GM19351 (cell line): ENCODE measurements around the gene GRAMD1A.
"Not testable (repeated sequence)": the region's sequence is repeated elsewhere in the genome, so short reads cannot be mapped to it uniquely, and the experiment has no call there.

ENCODE experiments used
- ATAC-seq: cut with Tn5 transposase; IDR thresholded peaks from one replicate; pipeline ENCODE4 v1.9.1; 2021; ENCODE audit warnings: mild to moderate bottlenecking, moderate library complexity; ENCODE audit not compliant: unreplicated experiment

GRAMD1A gene

GRCh38 chr19:35000647-35001501 is 751 bp downstream of the GRAMD1A start:
- no peak for ATAC-seq

GRCh38 chr19:35002037-35002535 is 2.0 kb downstream of the GRAMD1A start:
- ATAC-seq = no peak

GRCh38 chr19:35004517-35005255 is 4.6 kb downstream of the GRAMD1A start:
- no peak for ATAC-seq

- no peak for ATAC-seq
Measured at GRCh38 chr19:35005256-35005977, 5.3 kb downstream of the GRAMD1A start.

DNA sequence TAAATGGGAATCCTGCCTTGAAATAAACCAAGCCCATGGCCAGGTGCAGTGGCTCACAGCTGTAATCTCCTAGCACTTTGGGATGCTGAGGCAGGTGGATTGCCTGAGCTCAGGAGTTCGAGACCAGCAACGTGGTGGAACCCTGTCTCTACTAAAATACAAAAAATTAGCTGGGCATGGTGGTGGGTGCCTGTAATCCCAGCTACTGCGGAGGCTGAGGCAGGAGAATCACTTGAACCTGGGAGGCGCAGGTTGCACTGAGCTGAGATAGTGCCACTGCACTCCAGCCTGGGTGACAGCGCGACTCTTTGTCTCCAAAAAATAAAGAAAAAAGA is 5.9 kb downstream of the GRAMD1A start:
- not testable (repeated sequence) for ATAC-seq

DNA sequence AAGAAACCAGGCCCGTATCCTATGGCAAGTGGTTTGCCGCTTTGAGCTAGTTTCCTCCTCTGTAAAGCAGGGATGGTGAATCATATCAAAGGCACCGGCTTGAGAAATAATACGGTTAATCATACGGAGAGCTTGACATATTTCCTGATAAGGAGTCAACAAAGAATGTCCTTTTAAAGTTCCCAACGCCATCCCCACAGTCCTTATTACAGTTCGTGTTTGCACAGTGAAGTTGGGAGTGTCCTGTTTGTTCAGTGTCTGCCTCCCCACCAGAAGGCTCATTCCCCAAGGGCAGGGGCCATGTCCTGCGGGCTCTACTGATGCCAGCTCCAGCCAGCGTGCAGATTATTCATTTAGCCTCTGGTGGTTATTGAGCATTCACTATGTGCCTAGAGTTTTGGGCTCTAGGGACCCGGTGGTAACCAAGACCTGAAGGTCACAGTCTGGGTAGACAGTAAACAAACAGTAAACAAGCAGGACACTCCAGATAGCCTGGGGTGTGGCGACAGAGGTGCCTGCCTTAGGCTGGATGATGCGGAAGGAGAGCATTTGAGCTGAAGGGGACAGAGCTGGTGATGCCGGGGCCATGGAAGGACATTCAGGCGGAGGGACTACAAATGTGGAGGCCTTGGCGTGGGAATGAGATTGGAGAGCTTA is 6.3 kb downstream of the GRAMD1A start:
- no peak for ATAC-seq

DNA sequence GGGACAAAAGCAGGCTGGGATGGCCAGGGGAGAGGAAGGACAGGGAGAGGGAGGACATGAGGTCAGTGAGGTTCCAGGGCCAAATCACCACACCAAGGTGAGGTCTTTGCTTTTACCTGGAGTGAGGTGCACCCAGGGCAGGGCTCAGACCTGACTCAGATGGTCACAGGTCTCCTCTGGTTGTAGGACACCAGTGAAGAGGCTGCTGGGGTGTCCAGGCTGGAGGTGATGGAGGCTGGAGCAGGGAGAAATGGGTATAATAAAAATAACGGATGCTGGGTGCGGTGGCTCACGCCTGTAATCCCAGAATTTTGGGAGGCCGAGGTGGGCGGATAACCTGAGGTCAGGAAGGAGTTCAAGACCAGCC is 6.9 kb downstream of the GRAMD1A start:
- no peak for ATAC-seq

DNA sequence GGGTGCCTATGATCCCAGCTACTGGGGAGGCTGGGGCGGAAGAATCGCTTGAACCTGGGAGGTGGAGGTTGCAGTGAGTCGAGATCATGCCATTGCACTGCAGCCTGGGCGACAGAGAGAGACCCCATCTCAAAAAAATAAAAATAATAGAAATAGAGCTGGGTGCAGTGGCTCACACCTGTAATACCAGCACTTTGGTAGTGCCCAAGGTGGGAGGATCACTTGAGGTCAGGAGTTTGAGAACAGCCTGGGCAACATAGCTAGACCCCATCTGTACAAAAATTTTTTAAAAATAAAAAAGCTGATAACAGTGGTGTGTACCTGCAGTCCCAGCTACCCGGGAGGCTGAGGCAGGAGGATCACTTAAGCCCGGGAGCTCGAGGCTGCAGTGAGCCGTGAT is 7.3 kb downstream of the GRAMD1A start:
- not testable (repeated sequence) for ATAC-seq

- no peak for ATAC-seq
Measured at GRCh38 chr19:35008891-35009341, 8.8 kb downstream of the GRAMD1A start.

DNA sequence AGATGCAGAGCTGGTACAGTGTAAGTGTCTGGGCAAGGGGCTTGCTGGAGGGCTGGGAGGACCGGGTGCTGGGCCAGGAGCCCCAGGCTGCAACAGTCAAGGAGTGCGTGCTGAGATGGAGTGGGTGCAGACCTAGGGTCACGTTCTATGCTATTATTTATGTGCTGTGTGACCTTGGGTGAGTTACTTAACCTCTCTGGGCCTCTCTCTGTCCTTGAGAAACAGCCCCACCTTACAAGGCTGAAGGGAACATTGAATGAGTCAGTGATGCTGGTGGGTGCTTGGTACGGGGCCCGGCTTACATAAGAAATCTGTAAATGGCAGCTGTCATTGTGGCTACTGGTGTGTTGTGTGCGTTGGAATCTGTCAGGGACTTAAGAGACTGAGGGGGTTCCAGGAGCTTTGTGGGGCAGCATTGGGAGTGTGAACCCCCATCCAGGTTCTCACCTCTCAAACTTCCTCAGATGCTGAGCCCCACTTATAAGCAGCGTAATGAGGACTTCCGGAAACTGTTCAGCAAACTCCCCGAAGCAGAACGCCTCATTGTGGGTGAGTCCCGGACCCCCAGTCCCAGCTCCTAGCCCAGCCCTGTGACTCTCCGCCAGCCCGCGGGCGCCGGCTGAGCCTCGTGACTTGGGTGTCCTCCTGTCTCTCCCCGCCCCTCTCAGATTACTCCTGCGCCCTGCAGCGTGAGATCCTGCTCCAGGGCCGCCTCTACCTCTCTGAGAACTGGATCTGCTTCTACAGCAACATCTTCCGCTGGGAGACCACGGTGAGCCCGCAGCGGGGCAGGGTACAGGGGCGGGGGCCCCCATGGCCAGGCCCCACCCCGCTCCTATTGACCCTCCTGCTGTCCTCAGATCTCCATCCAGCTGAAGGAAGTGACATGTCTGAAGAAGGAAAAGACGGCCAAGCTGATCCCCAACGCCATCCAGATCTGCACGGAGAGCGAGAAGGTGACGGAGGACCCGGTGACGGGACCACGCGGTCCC is 9.6 kb downstream of the GRAMD1A start:
- no peak for ATAC-seq

DNA sequence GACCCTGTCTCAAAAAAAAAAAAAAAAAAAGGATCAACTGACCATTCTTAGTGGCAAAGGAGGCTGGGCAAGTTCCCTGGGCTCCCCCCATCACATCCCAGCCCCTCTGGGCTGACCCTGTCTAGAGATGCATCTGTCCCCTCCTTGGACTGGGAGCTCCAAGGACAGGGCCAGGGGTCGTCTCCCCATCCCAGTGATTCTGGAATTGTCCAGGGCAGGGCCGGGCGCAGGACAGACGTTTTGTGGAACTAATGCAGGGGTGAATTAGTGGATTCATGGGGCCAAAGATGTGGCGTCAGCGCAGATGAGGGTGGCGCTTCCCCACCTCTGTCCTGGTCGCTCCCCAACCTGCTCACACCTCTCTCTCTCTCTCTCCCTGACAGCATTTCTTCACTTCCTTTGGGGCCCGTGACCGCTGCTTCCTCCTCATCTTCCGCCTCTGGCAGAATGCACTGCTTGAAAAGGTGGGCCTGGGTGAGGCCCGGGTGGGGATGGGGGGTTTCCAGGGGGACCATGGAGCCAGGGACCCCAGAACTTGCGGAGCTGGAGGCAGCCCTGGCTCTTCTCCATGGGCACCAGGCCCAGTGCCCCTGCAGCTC is 11.1 kb downstream of the GRAMD1A start:
- ATAC-seq = no peak

DNA sequence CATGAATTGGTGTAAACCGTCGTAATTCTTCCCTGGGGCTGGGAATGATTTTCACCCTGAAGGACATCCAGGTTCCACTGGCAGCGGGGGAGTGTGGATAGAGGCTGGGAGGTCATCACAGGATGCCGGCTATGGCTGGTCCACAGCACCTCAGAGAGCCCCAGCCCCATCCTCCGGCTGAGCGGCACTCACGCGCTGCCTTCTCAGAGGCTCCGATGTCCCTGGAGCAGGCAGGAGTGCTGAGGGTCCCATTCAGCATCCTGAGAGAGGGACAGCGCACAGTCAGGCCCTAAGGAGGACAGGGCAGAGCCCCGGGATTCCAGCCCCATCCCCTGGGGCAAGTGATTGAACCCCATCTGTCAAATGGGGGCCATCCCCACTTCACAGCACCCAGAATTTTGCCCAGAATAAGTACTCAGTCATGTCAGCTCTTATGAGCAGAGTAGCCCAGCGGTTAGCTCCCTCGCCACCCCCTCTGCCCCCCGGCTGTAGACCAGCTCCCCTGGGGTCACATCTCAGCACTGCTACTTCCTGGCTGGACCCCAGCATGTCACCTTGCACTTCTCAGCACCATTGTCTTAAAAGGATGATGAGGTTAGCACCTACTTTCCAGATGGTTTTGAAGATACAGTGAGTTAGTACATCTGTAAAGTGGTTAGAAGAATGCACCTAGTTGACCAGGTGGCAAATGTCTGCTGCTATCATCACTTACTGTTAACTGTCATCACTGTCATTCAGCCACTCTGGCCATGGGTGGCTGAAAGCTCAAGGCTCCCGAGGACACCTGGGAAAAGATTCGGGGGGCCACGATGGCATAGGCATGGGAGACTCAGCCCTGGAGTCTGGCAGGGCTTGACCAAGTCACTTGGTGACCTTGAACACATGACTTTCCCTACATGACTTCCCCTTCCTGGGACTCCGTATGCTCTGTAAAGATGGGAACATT is 11.9 kb downstream of the GRAMD1A start:
- no peak for ATAC-seq

DNA sequence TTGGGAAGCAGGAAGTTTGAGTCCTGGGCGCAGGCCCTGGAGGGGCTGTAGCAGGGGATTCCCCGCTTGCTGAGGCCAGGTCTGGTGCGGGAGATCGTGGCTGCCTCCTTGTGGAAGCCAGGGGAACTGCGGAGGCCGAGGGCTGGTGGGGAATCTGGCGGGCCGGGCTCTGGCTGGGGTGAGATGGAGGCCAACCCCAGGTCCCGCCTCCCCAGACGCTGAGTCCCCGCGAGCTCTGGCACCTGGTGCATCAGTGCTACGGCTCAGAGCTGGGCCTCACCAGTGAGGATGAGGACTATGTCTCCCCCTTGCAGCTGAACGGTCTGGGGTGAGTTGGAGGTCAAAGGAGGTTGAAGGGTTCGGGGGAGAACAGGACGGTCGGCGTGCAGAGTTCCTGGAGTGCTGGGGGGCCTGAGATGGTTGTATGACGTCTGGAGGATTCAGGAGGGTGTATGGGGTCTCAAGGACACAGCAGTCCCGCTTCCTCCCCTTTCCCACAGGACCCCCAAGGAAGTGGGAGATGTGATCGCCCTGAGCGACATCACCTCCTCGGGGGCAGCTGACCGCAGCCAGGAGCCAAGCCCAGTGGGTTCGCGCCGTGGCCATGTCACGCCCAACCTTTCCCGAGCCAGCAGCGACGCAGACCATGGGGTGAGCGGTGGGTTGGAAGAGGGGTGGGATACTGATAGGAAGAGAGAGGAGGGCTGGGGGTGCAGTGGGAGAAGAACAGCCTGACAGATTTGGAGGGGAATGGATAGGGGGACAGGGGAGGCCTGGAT is 13.1 kb downstream of the GRAMD1A start:
- no peak for ATAC-seq

- no peak for ATAC-seq
Measured at GRCh38 chr19:35013820-35014754, 14.0 kb downstream of the GRAMD1A start.

GRCh38 chr19:35014774-35015173 is 14.7 kb downstream of the GRAMD1A start:
- ATAC-seq = not testable (repeated sequence)

- no peak for ATAC-seq
Measured at GRCh38 chr19:35015270-35015953, 15.3 kb downstream of the GRAMD1A start.
